GM23248 (cell line): ENCODE data around the gene BIRC6. TPM values are rescaled to one million over a fixed set of nuclear protein-coding genes. Genes with fewer than 3 reads are reported as not detected.

ENCODE experiments used
- DNase-seq: peaks from one replicate; pipeline ENCODE4 v3.0.0-alpha.2; 2015
- H2AFZ ChIP-seq: fragments of 200-600 bp; sonication (generic); 2 replicates; pipeline ENCODE4 v1.6.1; 2016; ENCODE audit warnings: antibody characterized with exemption
- H3F3A ChIP-seq: fragments of 200-600 bp; sonication (generic); 2 replicates; pipeline ENCODE4 v1.6.1; 2016; ENCODE audit warnings: mild to moderate bottlenecking, antibody characterized with exemption, mixed run types; ENCODE audit not compliant: insufficient read depth
- H3K27ac ChIP-seq: fragments of 200-600 bp; sonication (generic); 2 replicates; pipeline ENCODE4 v1.5.1; 2016; ENCODE audit warnings: mild to moderate bottlenecking
- H3K27me3 ChIP-seq: fragments of 200-600 bp; sonication (generic); replicated peaks from 2 replicates; pipeline ENCODE4 v1.6.1; 2016; ENCODE audit warnings: mild to moderate bottlenecking; ENCODE audit not compliant: insufficient read depth
- H3K36me3 ChIP-seq: fragments of 200-600 bp; sonication (generic); 2 replicates; pipeline ENCODE4 v1.6.1; 2016; ENCODE audit warnings: low read depth, mild to moderate bottlenecking
- H3K4me1 ChIP-seq: fragments of 200-600 bp; sonication (generic); 2 replicates; pipeline ENCODE4 v1.6.1; 2016; ENCODE audit warnings: mild to moderate bottlenecking; ENCODE audit not compliant: insufficient read depth
- H3K4me2 ChIP-seq: fragments of 200-600 bp; sonication (generic); one replicate; pipeline ENCODE4 v1.6.1; 2016; ENCODE audit warnings: mild to moderate bottlenecking; ENCODE audit not compliant: unreplicated experiment
- H3K4me3 ChIP-seq: fragments of 200-600 bp; sonication (generic); 2 replicates; pipeline ENCODE4 v1.5.1; 2016; ENCODE audit warnings: mild to moderate bottlenecking
- H3K79me2 ChIP-seq: fragments of 200-600 bp; sonication (generic); 2 replicates; pipeline ENCODE4 v1.6.1; 2016; ENCODE audit warnings: mild to moderate bottlenecking; ENCODE audit not compliant: insufficient read depth
- H3K9ac ChIP-seq: fragments of 200-600 bp; sonication (generic); 2 replicates; pipeline ENCODE4 v1.6.1; 2016; ENCODE audit warnings: mild to moderate bottlenecking
- H3K9me2 ChIP-seq: fragments of 200-600 bp; sonication (generic); 2 replicates; pipeline ENCODE4 v1.6.1; 2016; ENCODE audit warnings: mixed run types, mild to moderate bottlenecking, moderate library complexity; ENCODE audit not compliant: insufficient read depth
- H3K9me3 ChIP-seq: fragments of 200-600 bp; sonication (generic); one replicate; pipeline ENCODE4 v1.6.1; 2017; ENCODE audit warnings: low read depth
- H4K20me1 ChIP-seq: fragments of 200-600 bp; sonication (generic); 2 replicates; pipeline ENCODE4 v1.6.0; 2016; ENCODE audit not compliant: insufficient read depth
- EZH2 ChIP-seq: fragments of 200-600 bp; sonication (generic); IDR thresholded peaks from 2 replicates; pipeline ENCODE4 v1.6.1; 2018; ENCODE audit warnings: antibody characterized with exemption, mild to moderate bottlenecking; ENCODE audit not compliant: insufficient read depth, poor library complexity, severe bottlenecking
- EZH2phosphoT487 ChIP-seq: fragments of 200-600 bp; sonication (generic); IDR thresholded peaks from 2 replicates; pipeline ENCODE4 v1.6.1; 2018; ENCODE audit warnings: antibody characterized with exemption, moderate library complexity, mild to moderate bottlenecking, low read depth; ENCODE audit not compliant: insufficient read depth
- WGBS, 2 experiments: methylation state at CpG; one replicate each; pipeline ENCODE4 v1.1.6; 2015 to 2017; ENCODE audit warnings: low lambda C conversion rate in 2 of 2, low coverage in 1 of 2; ENCODE audit errors: missing lambda C conversion rate in 2 of 2; 5-methylcytosine and 5-hydroxymethylcytosine counted together
- in situ Hi-C: fragments of 300-500 bp; cut with MboI; formaldehyde crosslinking; loops from 2 replicates; pipeline ENCODE4 v1.15.0; 2020
- polyA plus RNA-seq: library from polyadenylated mRNA; unstranded; fragments of >200 nt; fragmentation: Nextera tagmentation; extraction: Ambion mirVana; gene quantifications from 2 replicates; pipeline ENCODE4 v1.2.1, GENCODE V29; 2016
- total RNA-seq: library from RNA; depleted of rRNA; stranded (reverse); fragments of >200 nt; shearing (Covaris generic); gene quantifications from 2 replicates; pipeline ENCODE4 v1.2.3, GENCODE V29; 2014

The BIRC6 gene
- total and polyA plus RNA-seq, 2 experiments from 2014 or later = 16.0 to 122 TPM

DNA sequence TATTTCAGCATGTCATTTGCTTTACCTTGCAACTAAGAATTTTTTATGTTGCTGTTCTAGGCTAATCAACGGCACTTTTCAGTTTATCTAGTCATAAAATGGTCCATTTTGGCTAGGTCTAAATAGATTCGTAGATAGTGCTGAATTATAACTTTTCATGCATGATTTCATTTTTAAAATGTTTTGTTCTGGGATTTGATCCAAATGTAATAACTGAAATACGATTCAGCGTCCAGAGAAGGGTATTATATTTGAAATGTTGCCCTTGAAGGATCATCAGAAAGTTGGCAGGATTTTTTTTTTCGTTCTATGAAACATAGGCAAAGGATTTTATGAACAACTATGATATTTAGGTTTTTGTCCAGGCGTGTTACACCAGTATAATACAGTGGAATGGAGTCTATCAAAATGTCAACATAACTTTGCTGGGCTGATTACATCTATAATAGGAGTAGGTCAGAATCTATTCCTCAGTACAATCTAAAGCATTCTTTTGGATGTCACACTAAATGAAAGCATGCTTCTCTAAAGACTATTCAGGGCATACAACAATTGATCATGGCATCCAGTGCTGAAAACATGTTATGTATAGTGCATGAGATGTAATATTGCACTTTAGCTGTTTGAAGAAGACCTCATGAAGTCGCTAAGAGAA, 295.9 kb downstream of the BIRC6 start:
- Histone ChIP-seq H3K4me1 (peaks cover 10% of the 10 kb centered on the region), H3K9ac (no peak overlapping the region), H4K20me1 (no peaks in the 10 kb centered on the region), H3K9me3 (no peaks in the 10 kb centered on the region), H3F3A (0 out of 2 replicates have a peak, but pooled peaks cover 4% of the 10 kb centered on the region), H3K79me2 (no peaks in the 10 kb centered on the region), H3K4me2 (no peak overlapping the region), H3K4me3 (no peak overlapping the region), H3K9me2 (no peaks in the 10 kb centered on the region), H3K36me3 (peaks cover 6% of the 10 kb centered on the region; the same call in 1 of the 2 replicates), H3K27ac (no peak overlapping the region), H2AFZ (no peak overlapping the region), H3K27me3 (no peaks in the 10 kb centered on the region)
- in situ Hi-C loops = no loop called here
- no peak for TF ChIP-seq EZH2
- TF ChIP-seq EZH2phosphoT487 = no peak
- WGBS, 2 experiments = 33% methylated on average over 7 of the region's 7 CpGs
- no peak for DNase-seq

DNA sequence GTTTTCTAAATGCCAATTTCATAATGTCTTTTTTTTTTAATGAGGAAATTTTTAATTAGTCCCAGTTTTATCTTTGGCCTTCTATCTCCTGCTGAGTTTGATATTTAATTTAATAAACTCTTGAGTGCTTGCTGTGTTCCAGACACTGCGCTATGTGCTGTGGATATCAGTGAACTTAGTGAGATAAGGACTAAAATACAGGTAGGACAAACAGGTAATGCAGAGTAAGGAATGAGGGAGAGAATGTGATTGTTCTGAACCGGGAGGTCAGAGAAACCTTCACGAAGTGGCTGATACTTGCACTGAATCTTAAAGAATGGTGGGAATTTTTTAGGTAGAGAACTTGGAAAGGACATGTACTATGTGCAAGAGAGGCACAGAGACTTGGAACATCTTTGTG, 299.2 kb downstream of the BIRC6 start:
- no peaks in the 10 kb centered on the region for H4K20me1 ChIP-seq
- H3K9me2 ChIP-seq = no peaks in the 10 kb centered on the region
- no peak for DNase-seq
- no peaks in the 10 kb centered on the region for H3K36me3 ChIP-seq
- no peak overlapping the region for H3K9ac ChIP-seq
- H3K4me1 ChIP-seq = peaks cover 7% of the 10 kb centered on the region
- H3K4me2 ChIP-seq = no peak overlapping the region
- no peaks in the 10 kb centered on the region for H3K27me3 ChIP-seq
- TF ChIP-seq EZH2phosphoT487 (no peak), EZH2 (no peak)
- in situ Hi-C loops = no loop called here
- H3K9me3 ChIP-seq = no peaks in the 10 kb centered on the region
- H3K4me3 ChIP-seq = no peak overlapping the region
- no peak overlapping the region for H2AFZ ChIP-seq
- no peak overlapping the region for H3K27ac ChIP-seq
- H3F3A ChIP-seq = 0 out of 2 replicates have a peak, but pooled peaks cover 4% of the 10 kb centered on the region
- 93 to 98% methylated on average over 3 of the region's 3 CpGs for WGBS, 2 experiments
- no peaks in the 10 kb centered on the region for H3K79me2 ChIP-seq

DNA sequence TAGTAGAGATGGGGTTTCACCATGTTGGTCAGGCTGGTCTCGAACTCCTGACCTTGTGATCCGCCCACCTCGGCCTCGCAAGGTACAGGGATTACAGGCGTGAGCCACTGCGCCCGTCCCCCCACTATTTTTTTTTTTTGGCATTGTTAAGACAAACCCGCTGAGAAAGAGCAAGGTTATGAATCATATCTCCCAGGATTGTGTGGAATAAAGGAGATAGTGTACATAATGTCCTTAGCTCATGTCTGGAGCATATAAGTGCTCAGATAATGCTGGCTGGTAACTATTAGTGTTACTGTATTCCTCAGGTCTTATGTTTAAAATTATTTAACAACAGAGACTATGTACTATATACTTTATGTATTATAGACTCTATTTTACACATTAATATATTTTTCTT, 307.0 kb downstream of the BIRC6 start:
- no peak overlapping the region for H2AFZ ChIP-seq
- H3K27ac ChIP-seq = no peak overlapping the region
- no peaks in the 10 kb centered on the region for H3F3A ChIP-seq
- no peaks in the 10 kb centered on the region for H4K20me1 ChIP-seq
- DNase-seq = no peak
- H3K4me2 ChIP-seq = no peak overlapping the region
- H3K4me1 ChIP-seq = no peaks in the 10 kb centered on the region
- TF ChIP-seq EZH2phosphoT487 (no peak), EZH2 (no peak)
- H3K27me3 ChIP-seq = no peaks in the 10 kb centered on the region
- in situ Hi-C loops = no loop called here
- no peaks in the 10 kb centered on the region for H3K9me3 ChIP-seq
- no peak overlapping the region for H3K4me3 ChIP-seq
- WGBS, 2 experiments = 87 to 90% methylated on average over 8 of the region's 8 CpGs
- H3K9ac ChIP-seq = no peak overlapping the region
- H3K36me3 ChIP-seq = no peaks in the 10 kb centered on the region
- H3K9me2 ChIP-seq = no peaks in the 10 kb centered on the region
- H3K79me2 ChIP-seq = no peaks in the 10 kb centered on the region

DNA sequence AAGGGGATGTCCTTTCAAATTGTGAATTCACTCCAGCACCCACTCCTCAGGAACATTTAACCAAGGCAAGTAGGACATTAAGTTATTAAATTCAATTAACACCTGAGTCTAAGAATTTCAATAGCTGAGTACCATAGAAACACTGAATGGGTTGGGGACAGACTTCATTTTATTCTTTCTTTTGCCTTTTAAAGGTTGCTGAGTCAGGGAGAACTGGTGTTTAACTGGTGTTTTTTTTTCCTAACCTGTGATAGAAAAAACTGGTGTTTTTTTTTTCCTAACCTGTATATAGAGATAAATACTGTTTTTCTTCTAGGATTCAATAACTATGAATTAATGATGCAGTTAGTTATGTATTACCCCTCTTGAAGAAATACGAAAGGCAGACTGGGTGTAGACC, 309.9 kb downstream of the BIRC6 start:
- no peaks in the 10 kb centered on the region for H3K79me2 ChIP-seq
- no peak overlapping the region for H3K27ac ChIP-seq
- WGBS, 2 experiments = 100% methylated on average over 1 of the region's 1 CpG
- in situ Hi-C loops = no loop called here
- H3K9me2 ChIP-seq = no peaks in the 10 kb centered on the region
- H2AFZ ChIP-seq = no peak overlapping the region
- no peak for DNase-seq
- no peaks in the 10 kb centered on the region for H4K20me1 ChIP-seq
- no peak for TF ChIP-seq EZH2
- TF ChIP-seq EZH2phosphoT487 = no peak
- H3K9ac ChIP-seq = no peak overlapping the region
- H3K27me3 ChIP-seq = no peaks in the 10 kb centered on the region
- no peaks in the 10 kb centered on the region for H3K9me3 ChIP-seq
- no peak overlapping the region for H3K4me2 ChIP-seq
- no peaks in the 10 kb centered on the region for H3K36me3 ChIP-seq
- H3F3A ChIP-seq = peaks cover 6% of the 10 kb centered on the region
- H3K4me3 ChIP-seq = no peak overlapping the region
- peaks cover 5% of the 10 kb centered on the region for H3K4me1 ChIP-seq
